ENCODE data around the gene MRPL10. TPM values are rescaled to one million over a fixed set of nuclear protein-coding genes. Genes with fewer than 3 reads are reported as not detected.
A peak's percentile ranks its signal among the peaks of the same experiment; 100 is the strongest.

MRPL10 gene
- total and polyA plus RNA-seq, 2 of the 8 experiments (the other 6 are each of a cell fraction or from before 2014, with no cell fraction given), result 85.3 to 214 TPM

DNA sequence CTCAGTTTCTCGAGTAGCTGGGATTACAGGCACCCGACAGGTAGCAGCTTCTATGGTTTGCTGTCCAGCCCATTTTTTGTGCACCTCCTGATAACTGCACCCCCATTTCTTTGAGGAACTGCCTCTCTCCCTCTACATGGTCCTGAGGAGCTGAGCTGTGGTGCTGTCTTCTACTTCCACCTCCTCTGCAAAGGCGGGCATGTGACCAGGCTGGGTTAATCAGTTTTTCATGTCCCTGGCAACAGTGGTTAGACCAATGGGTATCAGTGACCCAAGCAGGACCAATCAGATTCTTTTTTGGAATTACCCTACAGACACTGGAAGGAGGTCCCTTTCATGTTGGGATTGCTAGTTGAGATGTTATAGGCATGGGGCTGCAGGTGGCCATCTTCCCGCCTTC lies 57.0 kb downstream of the MRPL10 start:
- no peak for FAIRE-seq
- POLR2A ChIA-PET (ENCODE audit: partially characterized antibody), result interaction anchor here (1.0 kb wide), 1 partner anchor 32 kb away, joined by 3 read pairs; no protein-coding TSS in a partner anchor
- no peak overlapping the region for H3K14ac ChIP-seq (ENCODE audit: insufficient read length)

More for the DNA sequence above, 57.0 kb downstream of the MRPL10 start:
- Histone ChIP-seq H3K27me3 (replicated peaks in 1 of 4; ENCODE audit: control insufficient read depth in 3 of 4, extremely low read depth in 1 of 4, insufficient read depth in 3 of 4, low read length in 3 of 4) (peaks cover 0 to 16% (median 10%) of the 10 kb centered on the region in 4 experiments; a peak in 6 of 7 replicates), H3K18ac (ENCODE audit: extremely low read depth, low read length) (no peak overlapping the region), H3K4me3 (ENCODE audit: extremely low read depth in 1 of 4, insufficient read depth in 2 of 4, low read depth in 3 of 4, low read length in 4 of 4) (no peak overlapping the region), H2BK5ac (ENCODE audit: low read depth, low read length) (no peak overlapping the region), H2AK5ac (ENCODE audit: low read depth, low read length) (0 out of 2 replicates have a peak overlapping the region, but pooled peaks have one; percentile 34), H3K23ac (ENCODE audit: insufficient read length) (no peak overlapping the region), H3K9me3 (ENCODE audit: insufficient read depth in 2 of 2, low read depth in 1 of 2, low read length in 1 of 2) (no peaks in the 10 kb centered on the region), H2BK20ac (ENCODE audit: low read length) (no peak overlapping the region), H3K79me2 (ENCODE audit: control insufficient read depth in 1 of 2, insufficient read depth in 2 of 2, low read length in 2 of 2) (no peaks in the 10 kb centered on the region), H2AFZ (ENCODE audit: low read length) (no peak overlapping the region), H2BK15ac (ENCODE audit: low read length) (no peak overlapping the region), H3K79me1 (ENCODE audit: low read depth, low read length) (no peaks in the 10 kb centered on the region), H3K4me2 (ENCODE audit: insufficient read depth in 1 of 2, low read depth in 2 of 2, low read length in 2 of 2) (no peak overlapping the region), H3K4ac (replicated peaks; ENCODE audit: insufficient read length, low read depth, low read length) (no peak overlapping the region), H3K23me2 (ENCODE audit: low read depth, low read length) (no peaks in the 10 kb centered on the region), H4K5ac (ENCODE audit: insufficient read length, low read depth, low read length) (no peak overlapping the region), H2BK120ac (replicated peaks; ENCODE audit: low read depth, low read length) (no peak overlapping the region), H3K36me3 (ENCODE audit: control insufficient read depth in 2 of 4, insufficient read depth in 4 of 4, low read length in 3 of 4) (no peaks in the 10 kb centered on the region), H3K9ac (replicated peaks in 1 of 4; ENCODE audit: extremely low read depth in 1 of 4, low read depth in 3 of 4, low read length in 3 of 4) (no peak overlapping the region), H4K8ac (ENCODE audit: extremely low read depth, insufficient read depth, low read length) (no peak overlapping the region), H2BK12ac (ENCODE audit: low read depth, low read length) (no peak overlapping the region), H4K20me1 (replicated peaks in 1 of 2; ENCODE audit: control insufficient read depth in 1 of 2, insufficient read depth in 2 of 2, low read length in 2 of 2) (peaks cover 0 to 2% of the 10 kb centered on the region in 2 experiments), H3K56ac (replicated peaks; ENCODE audit: insufficient read length, low read depth, low read length) (no peak overlapping the region), H3K27ac (ENCODE audit: low read depth, low read length) (no peak overlapping the region), H4K91ac (replicated peaks; ENCODE audit: insufficient read length, low read length) (no peak overlapping the region), H3K4me1 (replicated peaks in 1 of 4; ENCODE audit: control insufficient read depth in 3 of 4, insufficient read depth in 4 of 4, low read length in 3 of 4) (no peaks in the 10 kb centered on the region)
- CTCF ChIA-PET (ENCODE audit: partially characterized antibody), result interaction anchor here (0.7 to 8.2 kb wide), 3 partner anchors 9 to 29 kb away, joined by 3 to 57 read pairs (median 5); no protein-coding TSS in a partner anchor
- 70% methylated on average over 4 of the region's 4 CpGs; no CpG with 5 or more reads in 1 of the 2 experiments for WGBS, 2 experiments (ENCODE audit: extremely low coverage in 1 of 2, insufficient coverage in 1 of 2, insufficient read length in 1 of 2, insufficient replicate concordance in 2 of 2, low coverage in 1 of 2, low lambda C conversion rate in 2 of 2, missing lambda C conversion rate in 1 of 2)
- no peak for TF ChIP-seq KDM4A (IDR thresholded peaks at IDR 0.05; ENCODE audit: low read depth, low read length, severe bottlenecking)
- TF ChIP-seq SP1 (IDR thresholded peaks at IDR 0.05; ENCODE audit: low read depth, low read length), result no peak
- no peak for TF ChIP-seq RAD21 (IDR thresholded peaks at IDR 0.05 in 1 of 2, conservative IDR thresholded peaks at IDR 0.05 in 1 of 2; ENCODE audit: low read depth in 2 of 2, low read length in 2 of 2)
- TF ChIP-seq POLR2AphosphoS5 (IDR thresholded peaks at IDR 0.05; ENCODE audit: low read depth, low read length), result no peak
- no peak for TF ChIP-seq MAFK (IDR thresholded peaks at IDR 0.05; ENCODE audit: low read depth, low read length)
- TF ChIP-seq CHD2 (IDR thresholded peaks at IDR 0.05; ENCODE audit: low read length), result no peak
- TF ChIP-seq BCL11A (IDR thresholded peaks at IDR 0.05; ENCODE audit: low read depth in 2 of 2, low read length in 2 of 2), result no peak
- no peak for TF ChIP-seq SRF (IDR thresholded peaks at IDR 0.05; ENCODE audit: low read depth, low read length)
- no peak for TF ChIP-seq SUZ12 (IDR thresholded peaks at IDR 0.05; ENCODE audit: low read length)
- TF ChIP-seq TAF1 (IDR thresholded peaks at IDR 0.05; ENCODE audit: low read depth, low read length), result no peak
- no peak for TF ChIP-seq JUND (IDR thresholded peaks at IDR 0.05; ENCODE audit: low read length)
- no peak for TF ChIP-seq CBX5 (IDR thresholded peaks at IDR 0.05; ENCODE audit: low read depth, low read length)
- no peak for DNase-seq (ENCODE audit: low read depth in 1 of 2, low spot score in 2 of 2)

All from H1 (cell line).